ENCODE data around the gene ADAMTS17. TPM values are rescaled to one million over a fixed set of nuclear protein-coding genes. Genes with fewer than 3 reads are reported as not detected.

Gene ADAMTS17
- total RNA-seq, 1 donor from 2014 or later: 0.47 TPM

DNA sequence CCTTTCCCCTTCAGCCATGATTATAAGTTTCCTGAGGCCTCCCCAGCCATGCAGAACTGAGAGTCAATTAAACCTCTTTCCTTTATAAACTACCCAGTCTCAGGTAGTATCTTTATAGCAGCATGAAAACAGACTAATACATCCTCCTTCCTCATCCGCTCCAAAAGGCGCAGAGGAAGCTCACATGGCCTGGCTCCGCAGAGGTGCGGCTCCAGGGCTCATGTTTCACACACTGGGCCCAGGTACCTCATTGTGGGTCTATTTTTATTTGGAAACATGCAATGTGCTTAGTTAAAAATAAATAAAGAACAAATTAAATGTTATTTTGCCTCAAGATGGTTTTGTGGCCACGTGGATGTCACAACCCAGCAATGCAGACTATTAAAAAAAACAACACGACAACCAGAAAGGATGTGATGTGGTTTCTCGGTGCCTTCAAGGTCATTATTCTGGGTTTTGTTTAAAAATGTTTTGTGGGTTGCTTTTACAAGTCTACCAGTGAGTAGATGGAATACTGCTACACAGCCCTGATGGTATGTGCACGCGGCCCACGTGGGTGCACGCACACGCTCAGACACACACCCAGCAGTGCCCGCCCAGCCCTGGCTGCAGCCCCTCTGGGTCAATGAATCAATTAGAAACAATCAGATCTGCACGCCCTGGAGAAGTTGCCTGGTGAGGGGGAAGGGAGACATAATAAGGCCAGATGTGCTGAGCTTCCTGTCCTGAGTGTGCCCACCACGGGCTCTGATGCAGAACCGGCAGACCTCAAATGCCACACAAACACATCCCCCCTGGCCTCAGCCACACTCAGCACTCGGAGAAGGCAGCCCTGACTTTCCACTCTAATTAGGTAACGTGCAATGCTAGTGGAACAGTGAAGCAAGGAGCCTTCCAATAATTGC is 140.1 kb downstream of the ADAMTS17 start:
- DNase-seq: no peak
- Mint-ChIP-seq H3K4me3 (no peak overlapping the region), H3K9me3 (no peaks in the 10 kb centered on the region), H3K36me3 (ENCODE audit: low read depth) (no peaks in the 10 kb centered on the region), H3K27ac (no peak overlapping the region), H3K27me3 (peaks cover 3% of the 10 kb centered on the region), H3K4me1 (peaks cover 7% of the 10 kb centered on the region)
- intact Hi-C loops (cut with micrococcal nuclease): no loop called here

DNA sequence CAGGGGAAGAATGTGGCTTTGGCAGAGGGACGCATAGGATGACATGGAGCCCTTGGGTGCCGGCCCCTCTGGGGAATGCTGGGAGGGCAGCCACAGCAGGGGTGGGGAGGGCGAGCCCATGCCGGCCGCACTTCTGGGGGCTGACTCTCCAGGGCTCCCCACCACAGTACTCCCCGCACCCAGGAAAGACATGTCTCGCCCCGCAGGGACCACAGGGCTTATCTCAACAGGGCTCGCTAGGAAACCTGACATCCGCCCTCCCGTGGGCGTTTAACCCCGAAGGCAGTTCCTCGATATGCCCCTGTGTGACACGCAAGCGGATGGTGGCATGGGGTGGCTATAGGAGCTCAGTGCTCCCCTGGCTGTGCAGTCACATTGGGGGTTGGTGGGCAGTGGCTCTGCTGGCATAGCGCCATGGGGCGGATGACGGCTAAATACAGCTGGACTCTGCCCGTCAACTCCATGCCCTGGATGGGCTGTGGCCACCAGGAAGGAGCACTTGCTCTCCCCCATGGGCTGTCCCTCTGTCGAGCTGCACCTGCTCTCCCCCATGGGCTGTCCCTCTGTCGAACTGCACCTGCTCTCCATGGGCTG is 141.4 kb downstream of the ADAMTS17 start:
- Mint-ChIP-seq H3K4me3 (no peak overlapping the region), H3K27ac (no peak overlapping the region), H3K36me3 (ENCODE audit: low read depth) (no peaks in the 10 kb centered on the region), H3K9me3 (no peaks in the 10 kb centered on the region), H3K4me1 (peaks cover 7% of the 10 kb centered on the region), H3K27me3 (peaks cover 3% of the 10 kb centered on the region)
- intact Hi-C loops (cut with micrococcal nuclease): no loop called here
- DNase-seq: no peak

DNA sequence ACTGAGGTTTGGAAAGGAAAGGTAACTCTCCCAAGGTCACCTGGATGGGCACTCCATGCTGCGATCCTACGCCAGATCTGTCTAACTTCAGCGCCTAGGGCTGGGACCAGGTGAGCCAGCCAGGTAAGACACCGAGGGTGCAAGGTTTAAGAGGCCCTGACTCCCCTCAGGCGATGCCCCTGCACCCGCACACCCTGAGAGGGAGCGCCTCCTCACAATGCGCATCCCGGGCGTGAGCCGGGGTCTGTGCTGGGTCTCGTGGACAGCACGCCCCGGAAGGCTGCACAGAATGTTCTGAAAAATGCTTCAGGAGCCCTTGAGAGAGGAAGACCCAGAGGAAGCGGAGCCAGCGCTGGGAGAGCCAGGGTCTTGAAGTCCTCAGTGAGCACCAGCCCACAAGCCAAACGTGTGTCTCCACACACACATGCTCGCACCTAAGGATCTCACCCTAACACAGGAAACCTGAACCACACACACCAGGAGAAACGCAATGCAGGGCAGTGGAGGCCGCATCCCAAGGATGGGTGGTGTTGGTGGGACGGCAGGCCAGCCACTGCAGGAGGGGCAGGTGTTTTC is 142.0 kb downstream of the ADAMTS17 start:
- intact Hi-C loops (cut with micrococcal nuclease): no loop called here
- Mint-ChIP-seq H3K4me1 (peaks cover 7% of the 10 kb centered on the region), H3K36me3 (ENCODE audit: low read depth) (no peaks in the 10 kb centered on the region), H3K9me3 (no peaks in the 10 kb centered on the region), H3K27ac (no peak overlapping the region), H3K27me3 (peaks cover 3% of the 10 kb centered on the region), H3K4me3 (no peak overlapping the region)
- DNase-seq: no peak

DNA sequence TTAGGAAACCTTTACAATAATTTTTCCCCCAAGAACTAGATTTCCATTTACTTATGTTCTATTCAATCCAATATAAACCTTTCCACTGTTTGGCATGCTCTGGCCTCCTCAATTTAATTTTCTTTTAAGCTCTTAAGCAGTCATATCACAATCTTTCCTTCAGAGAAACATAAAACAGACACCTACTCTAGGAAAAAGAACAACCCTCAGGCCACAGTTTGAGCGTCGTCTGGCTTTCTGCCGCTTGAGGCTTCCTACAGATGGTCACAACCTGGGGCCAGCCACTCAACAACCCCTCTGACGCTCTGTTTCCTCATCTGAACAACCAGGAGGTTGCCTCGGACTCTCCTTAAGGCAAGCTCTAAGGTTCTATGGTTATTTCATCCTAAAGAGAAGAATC is 143.3 kb downstream of the ADAMTS17 start:
- Mint-ChIP-seq H3K4me1 (peaks cover 7% of the 10 kb centered on the region), H3K36me3 (ENCODE audit: low read depth) (no peaks in the 10 kb centered on the region), H3K27ac (no peak overlapping the region), H3K9me3 (no peaks in the 10 kb centered on the region), H3K4me3 (no peak overlapping the region), H3K27me3 (no peaks in the 10 kb centered on the region)
- no peak for DNase-seq
- intact Hi-C loops (cut with micrococcal nuclease): no loop called here

DNA sequence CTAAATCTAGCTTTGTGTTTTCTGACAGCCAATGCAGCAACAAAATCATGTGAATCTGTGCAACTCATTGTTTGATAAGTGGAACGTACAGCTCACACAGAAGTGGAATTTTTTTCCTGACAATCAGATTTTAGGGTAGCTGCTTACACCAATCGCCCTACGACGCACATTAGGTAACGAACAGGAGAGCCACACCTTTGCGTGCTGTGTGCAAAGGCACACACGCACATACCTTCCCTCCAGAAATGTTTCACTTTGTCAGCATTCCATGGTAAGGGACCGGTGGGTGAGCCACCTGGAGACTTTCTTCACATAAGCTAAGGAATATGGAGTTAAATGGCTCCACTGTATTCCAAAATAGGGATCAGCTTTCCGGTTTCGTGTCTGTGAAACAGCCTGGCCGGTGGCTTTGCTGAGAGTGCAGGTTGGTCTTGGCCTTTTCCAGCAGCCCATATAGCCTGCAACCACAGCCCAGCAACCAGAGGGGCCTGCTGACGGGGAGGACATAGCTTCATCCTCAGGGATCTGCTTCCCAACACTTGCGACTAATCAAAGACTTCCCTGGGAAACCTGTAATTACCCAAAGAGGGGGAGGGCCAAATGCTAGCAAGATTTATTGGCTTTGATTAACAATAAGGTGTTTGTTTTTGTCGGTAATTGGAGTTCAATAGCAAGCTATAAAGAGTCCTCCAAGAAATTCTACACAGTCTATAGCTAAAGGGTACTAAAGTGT is 145.3 kb downstream of the ADAMTS17 start:
- H3K4me1 Mint-ChIP-seq: peaks cover 3% of the 10 kb centered on the region
- no peak overlapping the region for H3K27ac Mint-ChIP-seq
- no peak overlapping the region for H3K4me3 Mint-ChIP-seq
- intact Hi-C loops (cut with micrococcal nuclease): no loop called here
- DNase-seq: no peak
- no peaks in the 10 kb centered on the region for H3K9me3 Mint-ChIP-seq
- no peaks in the 10 kb centered on the region for H3K36me3 Mint-ChIP-seq (ENCODE audit: low read depth)
- no peaks in the 10 kb centered on the region for H3K27me3 Mint-ChIP-seq

DNA sequence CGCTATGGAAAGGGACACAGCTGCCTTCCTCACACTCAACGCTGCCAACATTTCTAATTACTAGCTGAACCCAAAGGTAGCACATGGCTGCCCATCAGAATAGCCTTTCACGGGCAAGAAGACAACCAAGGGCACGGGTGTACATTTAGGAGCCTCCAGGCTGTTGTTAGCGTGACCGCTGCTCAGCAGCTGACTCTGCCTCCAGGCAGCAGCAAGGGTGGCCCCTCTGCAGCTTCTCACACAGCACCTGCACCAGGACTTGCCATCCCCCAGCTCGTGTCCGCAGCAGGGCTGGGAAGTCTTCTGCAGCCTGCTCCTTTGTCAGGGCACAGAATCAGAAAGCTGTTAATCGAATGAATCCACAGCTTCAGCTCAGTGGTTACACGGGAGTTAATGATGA is 146.8 kb downstream of the ADAMTS17 start:
- Mint-ChIP-seq H3K4me1 (no peaks in the 10 kb centered on the region), H3K36me3 (ENCODE audit: low read depth) (no peaks in the 10 kb centered on the region), H3K4me3 (no peak overlapping the region), H3K9me3 (no peaks in the 10 kb centered on the region), H3K27ac (no peak overlapping the region), H3K27me3 (no peaks in the 10 kb centered on the region)
- intact Hi-C loops (cut with micrococcal nuclease): no loop called here
- DNase-seq: no peak

DNA sequence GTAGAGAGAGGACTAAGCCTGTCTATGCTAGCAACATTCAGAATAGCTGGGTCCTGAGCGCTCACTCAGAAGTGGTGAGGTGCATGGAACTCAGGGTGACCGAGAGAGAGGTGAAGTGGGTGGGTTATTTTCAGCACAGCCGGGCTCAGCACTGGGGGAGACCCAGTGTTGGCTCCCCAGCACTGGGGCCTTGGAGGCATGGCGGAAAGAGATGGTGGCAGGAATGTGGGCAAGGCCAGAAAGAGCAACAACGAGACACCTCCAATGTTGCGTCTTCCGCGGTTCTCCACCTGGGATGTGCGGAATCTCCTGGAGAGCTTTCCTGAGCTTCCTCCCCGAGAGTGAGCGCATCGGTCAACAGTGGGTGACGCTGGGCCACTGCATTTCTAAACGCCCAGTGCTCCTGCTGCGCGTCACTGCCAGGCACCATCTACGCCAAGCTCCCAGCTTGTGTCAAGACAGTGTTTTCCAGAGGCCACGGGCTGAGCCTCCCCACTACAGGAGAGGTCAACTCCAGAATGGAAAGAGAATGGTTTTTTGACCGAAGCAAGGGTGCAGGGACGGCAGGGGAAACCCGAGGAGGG is 148.4 kb downstream of the ADAMTS17 start:
- Mint-ChIP-seq H3K27me3 (no peaks in the 10 kb centered on the region), H3K36me3 (ENCODE audit: low read depth) (no peaks in the 10 kb centered on the region), H3K4me1 (no peaks in the 10 kb centered on the region), H3K27ac (no peak overlapping the region), H3K4me3 (no peak overlapping the region), H3K9me3 (no peaks in the 10 kb centered on the region)
- intact Hi-C loops (cut with micrococcal nuclease): no loop called here
- DNase-seq: no peak

DNA sequence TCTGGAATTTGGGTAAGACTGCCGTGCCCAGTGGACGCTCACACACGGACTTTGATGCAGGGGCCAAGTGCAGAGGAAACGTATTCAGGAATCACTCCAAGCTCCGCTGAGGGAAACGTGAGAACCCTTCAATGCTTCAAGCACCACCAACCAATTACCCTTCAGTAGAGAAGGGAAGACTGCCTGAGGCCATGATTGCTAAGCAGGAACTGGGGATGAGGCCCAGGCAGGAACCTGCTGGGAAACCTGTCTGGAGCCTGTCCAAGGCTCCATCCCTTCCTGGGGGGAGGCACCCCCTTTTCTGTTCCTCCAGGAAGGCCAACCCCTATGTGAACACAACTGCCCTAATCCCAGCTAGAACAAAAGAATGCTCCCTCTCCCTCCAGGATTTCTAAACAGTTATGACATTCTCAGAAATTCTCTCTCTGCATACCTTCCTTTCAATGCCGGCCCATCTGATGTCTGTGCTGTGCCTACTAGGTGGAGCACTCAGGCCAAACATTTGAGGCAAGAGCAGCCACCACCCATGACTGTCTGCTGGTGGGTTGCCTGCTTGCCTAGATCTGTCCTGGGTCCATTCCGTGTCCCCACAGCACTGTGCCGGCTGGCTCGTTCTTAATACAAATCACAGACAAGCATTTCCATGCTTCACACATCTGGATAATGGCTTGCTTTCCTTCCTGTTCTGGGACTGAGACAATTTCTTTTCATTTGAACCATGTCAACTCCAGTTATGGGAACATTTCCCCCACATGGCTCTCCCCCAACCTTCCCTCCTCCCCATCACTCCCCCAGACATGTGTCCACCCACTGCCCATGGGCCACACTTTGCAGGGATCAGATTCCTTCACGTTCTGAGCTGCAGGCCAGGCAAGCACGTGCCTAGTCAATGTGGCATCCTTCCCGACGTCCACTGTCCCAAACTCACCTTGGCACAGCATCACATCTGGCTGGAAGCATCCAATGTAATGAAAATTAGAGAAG is 149.4 kb downstream of the ADAMTS17 start:
- intact Hi-C loops (cut with micrococcal nuclease): no loop called here
- Mint-ChIP-seq H3K4me1 (no peaks in the 10 kb centered on the region), H3K9me3 (no peaks in the 10 kb centered on the region), H3K4me3 (no peak overlapping the region), H3K27me3 (no peaks in the 10 kb centered on the region), H3K27ac (no peak overlapping the region), H3K36me3 (ENCODE audit: low read depth) (no peaks in the 10 kb centered on the region)
- no peak for DNase-seq

DNA sequence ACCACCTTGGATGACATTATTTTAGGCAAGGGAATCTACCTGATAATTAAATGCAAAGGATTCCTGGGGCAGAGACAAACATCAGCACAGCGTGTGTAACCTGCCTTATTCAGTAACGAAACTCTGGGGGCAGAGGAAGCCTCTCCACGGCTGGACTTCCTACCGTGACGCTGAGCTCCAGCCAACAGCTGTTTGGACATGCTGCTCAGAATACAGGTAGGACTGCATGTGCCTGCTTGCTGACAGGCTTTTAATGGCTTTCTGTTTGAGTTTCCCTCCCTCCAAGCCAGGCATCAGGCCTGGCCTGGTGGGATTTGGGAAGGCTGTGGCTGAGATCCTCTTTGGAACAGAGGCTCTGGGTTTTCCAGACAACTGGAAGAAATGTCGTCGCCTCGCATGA is 150.6 kb downstream of the ADAMTS17 start:
- no peaks in the 10 kb centered on the region for H3K4me1 Mint-ChIP-seq
- no peaks in the 10 kb centered on the region for H3K36me3 Mint-ChIP-seq (ENCODE audit: low read depth)
- H3K27me3 Mint-ChIP-seq: no peaks in the 10 kb centered on the region
- DNase-seq: no peak
- intact Hi-C loops (cut with micrococcal nuclease): no loop called here
- H3K4me3 Mint-ChIP-seq: no peak overlapping the region
- H3K27ac Mint-ChIP-seq: no peak overlapping the region
- no peaks in the 10 kb centered on the region for H3K9me3 Mint-ChIP-seq

DNA sequence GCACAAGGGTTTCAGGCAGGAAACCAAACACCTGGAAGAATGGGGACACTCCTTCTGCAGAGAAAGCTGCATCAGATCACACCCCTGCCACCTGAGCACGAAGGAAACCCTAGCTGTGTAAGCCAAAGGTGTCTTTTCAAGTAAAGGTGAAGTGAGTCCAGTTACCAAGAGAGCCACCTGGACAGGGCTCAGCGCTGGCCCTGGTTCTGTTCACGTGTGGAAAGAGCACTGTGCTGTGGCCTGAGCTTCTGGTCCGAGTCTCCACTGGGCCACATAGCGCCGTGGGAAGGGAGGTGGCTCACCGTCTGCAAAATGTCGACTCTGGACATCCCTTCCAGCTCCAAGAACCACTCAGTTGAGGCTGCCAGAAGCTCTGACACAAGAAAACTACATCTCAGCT is 151.1 kb downstream of the ADAMTS17 start:
- Mint-ChIP-seq H3K4me1 (no peaks in the 10 kb centered on the region), H3K27me3 (no peaks in the 10 kb centered on the region), H3K27ac (no peak overlapping the region), H3K4me3 (no peak overlapping the region), H3K36me3 (ENCODE audit: low read depth) (no peaks in the 10 kb centered on the region), H3K9me3 (no peaks in the 10 kb centered on the region)
- no peak for DNase-seq
- intact Hi-C loops (cut with micrococcal nuclease): no loop called here

DNA sequence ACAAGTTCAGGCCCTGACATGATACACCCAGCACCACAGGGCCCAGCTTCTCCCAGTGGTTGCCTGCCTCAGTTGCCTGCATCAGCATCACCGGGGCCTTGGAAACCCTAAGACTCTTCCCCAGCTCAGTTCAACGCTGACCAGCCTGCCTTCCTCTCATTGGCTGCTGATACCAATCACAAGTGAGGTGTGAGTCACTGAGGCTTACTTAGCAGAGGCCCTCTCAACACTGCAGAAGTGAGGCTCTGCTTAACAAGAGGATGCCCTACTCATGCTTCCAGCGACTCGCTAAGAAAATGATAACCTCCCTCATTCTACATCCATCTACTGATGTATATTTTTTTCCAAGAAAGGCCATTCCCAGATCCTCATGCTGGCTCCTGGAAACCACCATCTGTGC is 151.9 kb downstream of the ADAMTS17 start:
- intact Hi-C loops (cut with micrococcal nuclease): no loop called here
- Mint-ChIP-seq H3K27ac (no peak overlapping the region), H3K9me3 (no peaks in the 10 kb centered on the region), H3K36me3 (ENCODE audit: low read depth) (no peaks in the 10 kb centered on the region), H3K4me3 (no peak overlapping the region), H3K27me3 (no peaks in the 10 kb centered on the region), H3K4me1 (no peaks in the 10 kb centered on the region)
- no peak for DNase-seq

DNA sequence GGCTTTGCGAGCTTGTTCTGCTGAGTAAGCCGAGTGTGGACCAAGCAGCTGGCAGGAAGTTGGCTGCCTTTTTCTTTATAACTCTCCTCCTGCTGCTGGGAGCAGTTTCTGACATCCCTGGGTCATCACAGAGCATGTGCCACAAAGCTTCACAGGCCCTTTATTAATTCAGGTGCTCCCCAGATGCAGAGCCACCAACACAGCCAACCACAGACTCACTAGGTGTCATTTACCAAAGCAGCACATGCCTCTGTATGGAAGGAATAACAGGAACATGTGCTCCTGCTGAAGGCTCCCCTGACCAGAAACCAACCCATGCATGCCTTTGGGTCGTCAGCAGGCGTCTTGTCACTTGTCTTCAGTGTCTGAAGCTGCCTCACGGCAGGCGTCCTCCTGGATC is 152.5 kb downstream of the ADAMTS17 start:
- DNase-seq: no peak
- no peaks in the 10 kb centered on the region for H3K27me3 Mint-ChIP-seq
- intact Hi-C loops (cut with micrococcal nuclease): no loop called here
- no peak overlapping the region for H3K27ac Mint-ChIP-seq
- no peaks in the 10 kb centered on the region for H3K4me1 Mint-ChIP-seq
- no peak overlapping the region for H3K4me3 Mint-ChIP-seq
- no peaks in the 10 kb centered on the region for H3K9me3 Mint-ChIP-seq
- H3K36me3 Mint-ChIP-seq (ENCODE audit: low read depth): no peaks in the 10 kb centered on the region

DNA sequence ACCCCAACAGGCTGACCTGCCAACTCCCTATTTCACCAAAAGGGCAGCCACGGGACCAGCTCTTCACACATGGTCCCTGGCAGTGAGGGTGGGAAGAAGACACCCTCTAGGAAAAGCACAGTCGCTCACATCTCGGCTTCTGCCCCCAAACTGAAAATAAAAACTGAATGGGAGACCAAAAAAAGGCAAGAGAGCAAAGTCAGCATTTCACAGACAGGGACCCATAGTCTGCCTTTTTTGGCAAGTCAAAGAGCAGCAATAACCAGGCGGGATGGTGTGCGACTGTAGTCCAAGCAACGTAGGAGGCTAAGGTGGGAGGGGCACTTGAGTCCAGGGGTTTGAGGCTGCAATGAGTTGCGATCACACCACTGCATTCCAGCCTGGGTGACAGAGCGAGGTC is 154.1 kb downstream of the ADAMTS17 start:
- intact Hi-C loops (cut with micrococcal nuclease): no loop called here
- no peak overlapping the region for H3K27ac Mint-ChIP-seq
- no peaks in the 10 kb centered on the region for H3K27me3 Mint-ChIP-seq
- H3K4me3 Mint-ChIP-seq: no peak overlapping the region
- no peaks in the 10 kb centered on the region for H3K36me3 Mint-ChIP-seq (ENCODE audit: low read depth)
- no peak for DNase-seq
- H3K9me3 Mint-ChIP-seq: no peaks in the 10 kb centered on the region
- H3K4me1 Mint-ChIP-seq: no peaks in the 10 kb centered on the region

Data from activated CD4-positive, alpha-beta T cell treated with anti-CD3 and anti-CD28 coated beads, Interleukin-2, amount 10 ng/mL, durations not matched to agents 24 days and 14 days (primary cell).